IMR-90 (cell line): Measurements from ENCODE around the gene SGCA. TPM values are rescaled to one million over a fixed set of nuclear protein-coding genes. Genes with fewer than 3 reads are reported as not detected.

ENCODE experiments used
- ATAC-seq: fragments of 200-7000 bp; cut with Tn5 transposase; 2 replicates; pipeline ENCODE4 v1.9.1; 2020; ENCODE audit warnings: low read depth, mild to moderate bottlenecking, moderate library complexity
- BruUV-seq: library from RNA; stranded (reverse); fragments of 400-500 nt; replicated peaks from 2 replicates; lab custom pipeline; 2021; lab: Mats Ljungman, UMichigan
- CTCF ChIA-PET: fragments of 300-600 bp; formaldehyde crosslinking; extraction: SDS; loops from one replicate; lab custom pipeline; 2021; ENCODE audit warnings: antibody characterized with exemption; lab: Yijun Ruan, JAX
- POLR2A ChIA-PET: fragments of 300-600 bp; sonication (Branson Sonifier 250); formaldehyde crosslinking; loops from one replicate; lab custom pipeline; 2022; ENCODE audit warnings: antibody characterized with exemption; ENCODE audit not compliant: unreplicated experiment; lab: Charles Lee
- DNase-seq: peaks from one replicate; pipeline ENCODE4 v3.0.0; 2013
- H2AFZ ChIP-seq: replicated peaks from 2 replicates; pipeline ENCODE3; 2013; ENCODE audit warnings: low read length, mild to moderate bottlenecking; ENCODE audit not compliant: poor library complexity
- H2AK5ac ChIP-seq: 2 replicates; pipeline ENCODE4 v1.6.1; 2013; ENCODE audit warnings: low read depth, low read length, inconsistent platforms
- H2AK9ac ChIP-seq: replicated peaks from 2 replicates; pipeline ENCODE3; 2013; ENCODE audit warnings: mild to moderate bottlenecking, low read depth, low read length, moderate library complexity; ENCODE audit not compliant: poor library complexity
- H2BK120ac ChIP-seq: 2 replicates; pipeline ENCODE4 v1.6.1; 2013; ENCODE audit warnings: low read depth, low read length, inconsistent platforms
- H2BK15ac ChIP-seq: 3 replicates; pipeline ENCODE4 v1.6.1; 2013; ENCODE audit warnings: low read depth, low read length, inconsistent platforms
- H2BK20ac ChIP-seq: 2 replicates; pipeline ENCODE4 v1.6.1; 2013; ENCODE audit warnings: low read depth, mild to moderate bottlenecking, inconsistent platforms, low read length, moderate library complexity
- H2BK5ac ChIP-seq: 2 replicates; pipeline ENCODE4 v1.6.1; 2013; ENCODE audit warnings: mild to moderate bottlenecking, low read depth, low read length, inconsistent platforms; ENCODE audit not compliant: poor library complexity, severe bottlenecking
- H3K14ac ChIP-seq: replicated peaks from 2 replicates; pipeline ENCODE4 v1.6.1; 2013; ENCODE audit warnings: low read depth, low read length, inconsistent platforms
- H3K18ac ChIP-seq: 2 replicates; pipeline ENCODE4 v1.6.1; 2013; ENCODE audit warnings: low read depth, low read length, control low read depth
- H3K23ac ChIP-seq: 2 replicates; pipeline ENCODE4 v1.6.1; 2013; ENCODE audit warnings: low read depth, low read length, inconsistent platforms
- H3K27ac ChIP-seq: 2 replicates; pipeline ENCODE4 v1.5.1; 2013; ENCODE audit warnings: mild to moderate bottlenecking, control low read depth, low read length; ENCODE audit not compliant: insufficient read depth
- H3K27me3 ChIP-seq: 2 replicates; pipeline ENCODE4 v1.6.1; 2013; ENCODE audit warnings: low read length; ENCODE audit not compliant: control insufficient read depth, insufficient read depth
- H3K36me3 ChIP-seq: 2 replicates; pipeline ENCODE4 v1.6.1; 2013; ENCODE audit warnings: low read length, mixed read lengths; ENCODE audit not compliant: control insufficient read depth, insufficient read depth
- H3K4ac ChIP-seq: 2 replicates; pipeline ENCODE4 v1.6.1; 2013; ENCODE audit warnings: low read depth, low read length, inconsistent platforms
- H3K4me1 ChIP-seq: 2 replicates; pipeline ENCODE4 v1.6.1; 2013; ENCODE audit warnings: low read length, mixed read lengths; ENCODE audit not compliant: control insufficient read depth, insufficient read depth
- H3K4me2 ChIP-seq: 2 replicates; pipeline ENCODE4 v1.6.1; 2013; ENCODE audit warnings: low read depth, mild to moderate bottlenecking, control low read depth, low read length, moderate library complexity
- H3K4me3 ChIP-seq: 2 replicates; pipeline ENCODE4 v1.5.1; 2013; ENCODE audit warnings: low read depth, mild to moderate bottlenecking, control low read depth, low read length, moderate library complexity; ENCODE audit not compliant: insufficient read depth
- H3K56ac ChIP-seq: 2 replicates; pipeline ENCODE4 v1.6.1; 2013; ENCODE audit warnings: low read length, inconsistent platforms; ENCODE audit not compliant: insufficient read depth; ENCODE audit errors: extremely low read depth
- H3K79me1 ChIP-seq, 2 experiments: 2 replicates each; pipeline ENCODE4 v1.6.1; 2013; ENCODE audit warnings: low read length in 2 of 2, inconsistent platforms in 1 of 2, low read depth in 1 of 2
- H3K9ac ChIP-seq: 2 replicates; pipeline ENCODE4 v1.6.1; 2013; ENCODE audit warnings: low read depth, low read length, control low read depth
- H3K9me1 ChIP-seq: 2 replicates; pipeline ENCODE4 v1.6.1; 2013; ENCODE audit warnings: low read length, inconsistent platforms; ENCODE audit not compliant: insufficient read depth
- H3K9me3 ChIP-seq: 2 replicates; pipeline ENCODE4 v1.6.1; 2013; ENCODE audit warnings: low read length; ENCODE audit not compliant: control insufficient read depth, insufficient read depth
- H4K20me1 ChIP-seq: 2 replicates; pipeline ENCODE4 v1.6.1; 2013; ENCODE audit warnings: low read length, inconsistent platforms; ENCODE audit not compliant: insufficient read depth
- H4K5ac ChIP-seq: 2 replicates; pipeline ENCODE4 v1.6.1; 2013; ENCODE audit warnings: mild to moderate bottlenecking, low read depth, low read length, control low read depth
- H4K8ac ChIP-seq, 2 experiments: 2 replicates each; pipeline ENCODE4 v1.6.1; 2013; ENCODE audit warnings: low read depth in 2 of 2, low read length in 2 of 2, control low read depth in 1 of 2, inconsistent platforms in 1 of 2
- H4K91ac ChIP-seq: 2 replicates; pipeline ENCODE4 v1.6.1; 2013; ENCODE audit warnings: low read depth, low read length, inconsistent platforms; ENCODE audit not compliant: insufficient read depth
- NFE2L2 ChIP-seq: fragments of 150-350 bp; IDR thresholded peaks from 2 replicates; pipeline ENCODE4 v1.6.1; 2016; ENCODE audit warnings: low read depth, mild to moderate bottlenecking, low read length
- USF2 ChIP-seq: fragments of 150-350 bp; IDR thresholded peaks from 2 replicates; pipeline ENCODE4 v1.6.1; 2017; ENCODE audit warnings: mild to moderate bottlenecking, antibody characterized with exemption, low read length, low read depth
- WGBS, 2 experiments: methylation state at CpG; one replicate each; pipeline versions ENCODE4 v1.1.5 to v1.1.7; 2013; ENCODE audit warnings: missing lambda C conversion rate in 2 of 2; ENCODE audit not compliant: insufficient read length in 1 of 2; ENCODE audit errors: extremely low coverage in 2 of 2; 5-methylcytosine and 5-hydroxymethylcytosine counted together
- dilution Hi-C: fragments of 300-500 bp; cut with HindIII; formaldehyde crosslinking; loops from one replicate; pipeline ENCODE4 v1.14.3; 2018; ENCODE audit warnings: low sequenced_read_pairs; ENCODE audit not compliant: unreplicated experiment
- in situ Hi-C: fragments of 300-500 bp; cut with MboI; formaldehyde crosslinking; loops from 3 replicates; pipeline ENCODE4 v1.14.3; 2019; ENCODE audit warnings: low sequenced_read_pairs, inconsistent platforms, mixed read lengths
- intact Hi-C: fragments of 100-400 bp; cut with micrococcal nuclease; formaldehyde crosslinking; loops from 2 replicates; pipeline ENCODE4 v1.10.0; 2022
- polyA plus RNA-seq, 3 experiments: library from polyadenylated mRNA; depleted of rRNA; stranded (reverse); fragments of >200 nt; gene quantifications; 2 replicates each; pipeline ENCODE4 v1.2.3, GENCODE V29; 2012; ENCODE audit warnings: low replicate concordance in 1 of 3
- total RNA-seq: library from RNA; depleted of rRNA; stranded (reverse); fragments of >200 nt; gene quantifications from 2 replicates; pipeline ENCODE4 v1.2.3, GENCODE V29; 2012

Gene SGCA
- total and polyA plus RNA-seq, 2 of the 4 experiments (the other 2 are of a cell fraction) = 0.19 TPM; not detected in 1

GRCh38 chr17:50167371-50167770 lies 1.6 kb downstream of the SGCA start:
- H2BK120ac ChIP-seq = 0 out of 2 replicates have a peak overlapping the region, but pooled peaks have one; percentile 22
- TF ChIP-seq NFE2L2 (no peak), USF2 (no peak)
- H3K27me3 ChIP-seq = no peaks in the 10 kb centered on the region
- H3K4me1 ChIP-seq = no peaks in the 10 kb centered on the region
- H3K9me3 ChIP-seq = no peaks in the 10 kb centered on the region
- H2AK9ac ChIP-seq = peak overlapping the region; percentile 55
- dilution Hi-C loops = no loop called here
- no peak overlapping the region for H4K5ac ChIP-seq
- H2BK5ac ChIP-seq = no peak overlapping the region
- ATAC-seq (no peak), DNase-seq (no peak)
- H3K56ac ChIP-seq = no peak overlapping the region
- H3K9ac ChIP-seq = no peak overlapping the region
- H3K27ac ChIP-seq = no peak overlapping the region
- H4K20me1 ChIP-seq = no peaks in the 10 kb centered on the region
- H3K14ac ChIP-seq = no peak overlapping the region
- in situ Hi-C loops = no loop called here
- no peak overlapping the region for H2AFZ ChIP-seq
- no peak overlapping the region for H3K23ac ChIP-seq
- H2AK5ac ChIP-seq = peak overlapping the region; percentile 84; the same call in 1 of the 2 replicates
- H4K91ac ChIP-seq = no peak overlapping the region
- no peak overlapping the region for H3K4me3 ChIP-seq
- peaks cover 7% of the 10 kb centered on the region; the same call in 1 of the 2 replicates for H3K9me1 ChIP-seq
- intact Hi-C loops = no loop called here
- CTCF ChIA-PET = no interaction called here
- no peak overlapping the region for H2BK15ac ChIP-seq
- peaks cover 0 to 4% of the 10 kb centered on the region in 2 experiments; a peak in 1 of 4 replicates for H3K79me1 ChIP-seq
- POLR2A ChIA-PET = interaction anchor here (1.2 kb wide), 1 partner anchor 34 kb away, joined by 3 read pairs; no protein-coding TSS in a partner anchor
- H3K4ac ChIP-seq = no peak overlapping the region; the same call in 1 of the 2 replicates
- no TSS peak for BruUV-seq
- H3K18ac ChIP-seq = no peak overlapping the region
- WGBS, 2 experiments = 84% methylated on average over 7 of the region's 19 CpGs; no CpG with 5 or more reads in 1 of the 2 experiments
- no peak overlapping the region for H4K8ac ChIP-seq
- no peak overlapping the region for H2BK20ac ChIP-seq
- no peaks in the 10 kb centered on the region for H3K36me3 ChIP-seq
- H3K4me2 ChIP-seq = no peak overlapping the region
